Fibroblast of skin of right biceps (primary cell): ENCODE measurements around the gene MYO7B.
A peak's percentile ranks its signal among the peaks of the same experiment; 100 is the strongest.

ENCODE experiments used
- DNase-seq: peaks from one replicate; pipeline ENCODE4 v3.0.0-alpha.2; 2013

Gene MYO7B

GRCh38 chr2:127670055-127670956, 134.8 kb downstream of the MYO7B start:
- DNase-seq: no peak

GRCh38 chr2:127670957-127671290, 135.4 kb downstream of the MYO7B start:
- no peak for DNase-seq

- no peak for DNase-seq
Observed at GRCh38 chr2:127671557-127672302, 136.2 kb downstream of the MYO7B start.

- no peak for DNase-seq
Observed at GRCh38 chr2:127672341-127673224, 137.1 kb downstream of the MYO7B start.

- no peak for DNase-seq
Observed at GRCh38 chr2:127673291-127674069, 138.0 kb downstream of the MYO7B start.

GRCh38 chr2:127674241-127675209, 139.0 kb downstream of the MYO7B start:
- DNase-seq: no peak

GRCh38 chr2:127675331-127676261, 140.1 kb downstream of the MYO7B start, which contains the start of gene LIMS2:
LIMS2 (minus strand) TSS chr2:127675530; CDS start chr2:127675024, 506 bp downstream.
- peak; percentile 56 for DNase-seq

- DNase-seq: no peak
Observed at GRCh38 chr2:127676906-127677305, 141.4 kb downstream of the MYO7B start.

- DNase-seq: no peak
Observed at GRCh38 chr2:127678531-127678930, 143.0 kb downstream of the MYO7B start.

GRCh38 chr2:127678991-127679390, 143.5 kb downstream of the MYO7B start:
- no peak for DNase-seq

- no peak for DNase-seq
Observed at GRCh38 chr2:127679680-127680361, 144.3 kb downstream of the MYO7B start.

- DNase-seq: no peak
Observed at GRCh38 chr2:127680706-127681287, 145.3 kb downstream of the MYO7B start.

- DNase-seq: no peak
Observed at GRCh38 chr2:127681288-127681804, 145.9 kb downstream of the MYO7B start.

- no peak for DNase-seq
Observed at GRCh38 chr2:127681976-127682857, 146.7 kb downstream of the MYO7B start.

GRCh38 chr2:127683056-127683455, 147.6 kb downstream of the MYO7B start:
- DNase-seq: no peak

- peak; percentile 28 for DNase-seq
Observed at GRCh38 chr2:127683757-127684156, 148.3 kb downstream of the MYO7B start.

- DNase-seq: no peak
Observed at GRCh38 chr2:127685410-127686080, 150.1 kb downstream of the MYO7B start.
